K562 (cell line): ENCODE data around the gene DLGAP1.

Source experiments
- CBX8 ChIP-seq: fragments of 200-600 bp; sonication (generic); IDR thresholded peaks from 2 replicates; pipeline ENCODE4 v1.6.1; 2012; ENCODE audit warnings: borderline replicate concordance, mixed run types, low read depth, mild to moderate bottlenecking, moderate library complexity, mixed read lengths, low read length, control low read depth, inconsistent platforms; ENCODE audit not compliant: poor library complexity, severe bottlenecking; ENCODE audit errors: extremely low read depth
- CTCF ChIP-seq, 3 experiments: IDR thresholded peaks in 2 of 3; conservative IDR thresholded peaks in 1 of 3; 2 replicates each; pipeline ENCODE4 v1.5.1; 2011 to 2012; ENCODE audit warnings: low read length in 3 of 3, mild to moderate bottlenecking in 3 of 3, control low read depth in 2 of 3, improper control_type of control experiment in 1 of 3, inconsistent platforms in 1 of 3, low read depth in 1 of 3, mixed read lengths in 1 of 3, moderate library complexity in 1 of 3; ENCODE audit not compliant: insufficient read depth in 2 of 3
- ELF4 ChIP-seq: fragments of 450-650 bp; formaldehyde crosslinking; IDR thresholded peaks from 2 replicates; pipeline ENCODE4 v1.4.0; 2022; ENCODE audit warnings: missing genetic modification characterization
- FOXO4 ChIP-seq: fragments of 450-650 bp; formaldehyde crosslinking; IDR thresholded peaks from 2 replicates; pipeline ENCODE4 v1.4.0; 2020; ENCODE audit warnings: mild to moderate bottlenecking, moderate library complexity
- POLR2A ChIP-seq: fragments of 450-650 bp; conservative IDR thresholded peaks from 2 replicates; pipeline ENCODE4 v1.6.1; 2016
- POLR2AphosphoS5 ChIP-seq: IDR thresholded peaks from 2 replicates; pipeline ENCODE4 v1.6.1; 2011; ENCODE audit warnings: mild to moderate bottlenecking, low read depth, low read length, moderate library complexity; ENCODE audit not compliant: control insufficient read depth, insufficient read depth
- TAF15 ChIP-seq: fragments of 200-400 bp; formaldehyde crosslinking; IDR thresholded peaks from 2 replicates; pipeline ENCODE4 v1.6.1; 2017; ENCODE audit warnings: mild to moderate bottlenecking, low read depth, low read length, moderate library complexity
- TFE3 ChIP-seq: fragments of 450-650 bp; formaldehyde crosslinking; IDR thresholded peaks from 2 replicates; pipeline ENCODE4 v1.4.0; 2020; ENCODE audit warnings: mild to moderate bottlenecking, mixed read lengths

GRCh38 chr18:3821524-3821923 lies 633.6 kb downstream of the DLGAP1 start:
- TF ChIP-seq FOXO4 (no peak), CBX8 (no peak), TAF15 (no peak), POLR2AphosphoS5 (no peak), POLR2A (no peak), TFE3 (CRISPR knock-in tag) (no peak), ELF4 (CRISPR knock-in tag) (no peak), CTCF (IDR thresholded peaks at IDR 0.05 in 2 of 3, conservative IDR thresholded peaks at IDR 0.05 in 1 of 3; ENCODE audit: insufficient read depth in 2 of 3, low read depth in 1 of 3, low read length in 3 of 3) (no peak)
